Measurements from ENCODE around the gene APBB2. TPM values are rescaled to one million over a fixed set of nuclear protein-coding genes. Genes with fewer than 3 reads are reported as not detected.

Gene APBB2
- total RNA-seq, 2 experiments from 2014 or later = 1.3 to 1.5 TPM

DNA sequence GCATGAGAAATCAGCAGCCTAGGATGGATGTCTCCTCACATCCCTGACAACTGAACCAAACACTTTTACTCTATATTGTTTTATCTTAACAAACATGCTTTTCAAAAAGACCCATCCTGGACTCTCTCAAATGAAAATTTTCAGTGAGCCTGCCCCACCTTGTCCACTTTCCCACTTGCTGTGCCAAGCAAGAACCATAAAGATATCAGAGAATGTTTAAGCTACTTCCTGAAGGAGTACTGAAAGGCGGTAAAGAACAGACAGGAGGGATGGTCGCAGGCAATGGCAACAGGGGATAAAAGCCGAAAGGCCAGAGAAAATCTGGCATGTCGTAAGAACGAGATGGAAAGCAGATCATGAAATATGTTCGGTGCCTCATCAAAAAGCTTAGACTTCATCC, 10.5 kb downstream of the APBB2 start:
- Mint-ChIP-seq H3K27me3 (peaks cover 28% of the 10 kb centered on the region), H3K4me3 (no peak overlapping the region), H3K4me1 (peaks cover 2% of the 10 kb centered on the region), H3K9me3 (ENCODE audit: low read depth) (no peaks in the 10 kb centered on the region), H3K27ac (no peak overlapping the region), H3K36me3 (ENCODE audit: low read depth) (no peaks in the 10 kb centered on the region)
- no peak for DNase-seq
- ChIA-PET CTCF (no interaction called here), POLR2A (no interaction called here)
- intact Hi-C loops (cut with DNase I, micrococcal nuclease) = no loop called here
- ATAC-seq = no peak

DNA sequence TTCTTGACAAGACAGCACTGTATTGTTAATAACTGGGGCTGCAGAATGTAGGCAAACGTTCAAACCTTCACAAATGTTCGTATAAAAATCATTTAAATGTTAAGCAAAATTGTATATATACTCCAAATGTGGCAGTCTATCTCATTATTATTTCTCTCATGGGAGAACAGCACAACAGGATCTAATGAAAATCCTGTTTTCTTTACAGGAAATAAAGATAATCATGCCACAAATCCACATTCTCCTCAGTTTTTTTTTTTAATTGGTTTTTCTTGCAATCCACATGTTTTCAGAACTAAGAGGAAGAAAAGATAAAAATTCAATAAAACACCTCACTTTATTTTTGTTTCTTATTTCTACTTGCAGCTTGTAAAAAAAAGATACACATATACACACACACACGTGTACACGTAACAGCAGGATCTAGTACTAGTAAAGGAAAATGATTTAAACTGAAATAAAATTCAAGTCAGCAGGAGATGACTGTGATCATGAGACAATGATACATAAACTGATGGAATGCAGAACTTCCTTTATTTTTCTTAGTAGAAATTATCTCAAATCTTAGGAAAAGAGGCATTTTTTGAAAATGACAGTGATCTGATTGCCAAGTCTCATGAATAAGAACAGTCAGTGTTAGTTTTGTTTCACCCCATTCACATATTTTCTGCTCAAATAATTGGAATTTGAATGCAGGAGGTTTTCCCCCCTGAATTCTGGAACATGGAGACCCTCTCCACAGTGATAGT, 11.3 kb downstream of the APBB2 start:
- ATAC-seq (no peak), DNase-seq (no peak)
- peaks cover 2% of the 10 kb centered on the region for H3K4me1 Mint-ChIP-seq
- H3K4me3 Mint-ChIP-seq = no peak overlapping the region
- H3K9me3 Mint-ChIP-seq (ENCODE audit: low read depth) = no peaks in the 10 kb centered on the region
- H3K27ac Mint-ChIP-seq = no peak overlapping the region
- CTCF ChIA-PET = no interaction called here
- intact Hi-C loops (cut with DNase I, micrococcal nuclease) = no loop called here
- H3K27me3 Mint-ChIP-seq = peaks cover 26% of the 10 kb centered on the region
- POLR2A ChIA-PET = no interaction called here
- H3K36me3 Mint-ChIP-seq (ENCODE audit: low read depth) = no peaks in the 10 kb centered on the region

DNA sequence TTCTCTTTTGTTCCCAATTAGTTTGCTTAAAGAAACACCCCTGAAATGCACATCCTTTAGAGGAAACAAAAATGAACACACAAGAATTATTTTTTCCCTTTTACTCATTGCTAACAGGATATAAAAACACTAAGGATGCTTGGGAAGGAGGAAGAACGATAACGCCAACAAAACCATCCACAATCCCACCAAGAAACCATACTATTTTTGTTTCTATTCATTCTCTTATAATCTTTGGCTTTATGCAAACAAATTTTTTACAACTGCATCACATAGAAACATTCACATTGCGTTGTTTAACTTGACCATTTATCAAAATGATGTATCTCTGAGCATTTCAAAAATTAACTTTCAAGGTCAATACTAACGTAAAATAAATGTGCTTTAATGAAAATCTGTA, 12.0 kb downstream of the APBB2 start:
- no peaks in the 10 kb centered on the region for H3K9me3 Mint-ChIP-seq (ENCODE audit: low read depth)
- no peaks in the 10 kb centered on the region for H3K36me3 Mint-ChIP-seq (ENCODE audit: low read depth)
- ChIA-PET POLR2A (no interaction called here), CTCF (no interaction called here)
- H3K27me3 Mint-ChIP-seq = peaks cover 22% of the 10 kb centered on the region
- ATAC-seq (no peak), DNase-seq (no peak)
- no peak overlapping the region for H3K27ac Mint-ChIP-seq
- no peak overlapping the region for H3K4me3 Mint-ChIP-seq
- H3K4me1 Mint-ChIP-seq = peaks cover 2% of the 10 kb centered on the region
- intact Hi-C loops (cut with DNase I, micrococcal nuclease) = no loop called here

DNA sequence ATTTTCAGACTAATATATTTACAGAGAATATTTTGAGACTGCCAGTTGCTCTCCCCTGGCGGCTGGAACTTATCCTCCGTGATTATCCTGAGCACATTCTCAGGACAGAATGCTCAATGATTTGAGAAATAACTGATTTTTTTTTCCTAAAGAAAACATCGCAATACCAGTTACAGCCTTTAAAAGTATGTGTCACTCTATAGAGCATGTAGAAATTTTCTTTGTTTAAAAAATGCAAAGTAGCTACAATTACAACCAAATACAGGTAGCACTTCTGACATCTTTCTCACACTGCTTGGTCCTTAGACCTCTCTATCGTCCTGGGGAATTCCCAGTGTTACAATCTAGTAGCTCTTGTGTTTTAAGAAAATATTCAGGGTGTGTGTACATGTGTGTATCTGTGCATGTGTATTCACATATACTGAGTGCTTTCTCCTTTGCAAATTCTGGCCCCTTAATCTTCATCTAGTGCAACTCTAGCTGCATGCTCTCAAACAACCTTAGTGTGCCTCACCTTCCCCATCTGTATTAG, 13.8 kb downstream of the APBB2 start:
- ChIA-PET CTCF (interaction anchor here (0.7 kb wide), 1 partner anchor 14 kb away, joined by 5 read pairs; no protein-coding TSS in a partner anchor), POLR2A (interaction anchor here (0.5 kb wide), 1 partner anchor 245 kb away, joined by 3 read pairs; no protein-coding TSS in a partner anchor)
- H3K36me3 Mint-ChIP-seq (ENCODE audit: low read depth) = no peaks in the 10 kb centered on the region
- H3K4me3 Mint-ChIP-seq = no peak overlapping the region
- H3K27ac Mint-ChIP-seq = no peak overlapping the region
- intact Hi-C loops (cut with DNase I, micrococcal nuclease) = no loop called here
- ATAC-seq (no peak), DNase-seq (no peak)
- peaks cover 25% of the 10 kb centered on the region for H3K27me3 Mint-ChIP-seq
- no peaks in the 10 kb centered on the region for H3K4me1 Mint-ChIP-seq
- H3K9me3 Mint-ChIP-seq (ENCODE audit: low read depth) = no peaks in the 10 kb centered on the region

DNA sequence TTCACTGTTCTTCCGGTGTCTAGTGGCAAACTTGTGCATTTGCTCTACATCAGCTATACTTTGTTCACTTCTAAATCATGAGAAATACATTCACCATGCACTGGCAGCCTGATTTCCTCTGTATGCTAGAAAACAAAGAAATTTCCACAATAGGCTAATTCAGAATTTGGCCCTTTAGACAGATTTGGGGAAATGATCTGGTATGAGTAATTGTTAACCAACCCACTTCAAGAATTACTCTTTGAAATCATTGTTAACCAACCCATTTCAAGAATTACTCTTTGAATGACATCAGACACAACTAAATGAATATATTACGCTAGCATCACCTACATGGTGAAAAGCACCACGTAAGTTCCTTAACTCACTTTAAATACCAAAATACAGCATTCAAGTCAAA, 14.6 kb downstream of the APBB2 start:
- no peaks in the 10 kb centered on the region for H3K36me3 Mint-ChIP-seq (ENCODE audit: low read depth)
- POLR2A ChIA-PET = no interaction called here
- H3K4me3 Mint-ChIP-seq = no peak overlapping the region
- no peaks in the 10 kb centered on the region for H3K4me1 Mint-ChIP-seq
- DNase-seq (no peak), ATAC-seq (no peak)
- H3K27ac Mint-ChIP-seq = no peak overlapping the region
- intact Hi-C loops (cut with DNase I, micrococcal nuclease) = no loop called here
- CTCF ChIA-PET = interaction anchor here (0.7 to 0.9 kb wide), 2 partner anchors 13 to 80 kb away, joined by 4 to 5 read pairs; no protein-coding TSS in a partner anchor
- H3K9me3 Mint-ChIP-seq (ENCODE audit: low read depth) = no peaks in the 10 kb centered on the region
- peaks cover 30% of the 10 kb centered on the region for H3K27me3 Mint-ChIP-seq

DNA sequence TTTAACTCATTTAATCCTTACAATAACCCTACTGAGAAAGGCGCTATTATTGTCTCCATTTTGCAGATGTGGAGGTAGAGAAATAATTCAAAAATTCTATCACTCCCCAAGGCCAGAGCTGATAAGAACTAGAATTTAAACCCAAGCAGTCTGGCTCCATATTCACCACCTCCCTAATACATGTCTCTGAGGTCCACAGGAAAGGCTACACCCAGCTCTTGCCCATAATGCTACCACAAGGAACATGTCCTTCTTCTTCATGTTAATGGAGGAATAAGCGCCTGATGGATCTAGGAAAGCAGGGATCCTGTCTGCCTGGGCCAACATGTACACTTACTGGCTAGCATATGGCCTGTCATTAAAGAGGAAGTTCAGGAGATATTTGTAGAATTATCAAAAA, 16.3 kb downstream of the APBB2 start:
- H3K27ac Mint-ChIP-seq = no peak overlapping the region
- ChIA-PET CTCF (interaction anchor here (0.6 kb wide), 1 partner anchor 29 kb away, joined by 3 read pairs; no protein-coding TSS in a partner anchor), POLR2A (no interaction called here)
- ATAC-seq = no peak
- no peaks in the 10 kb centered on the region for H3K9me3 Mint-ChIP-seq (ENCODE audit: low read depth)
- DNase-seq = no peak
- peaks cover 24% of the 10 kb centered on the region for H3K27me3 Mint-ChIP-seq
- H3K4me3 Mint-ChIP-seq = no peak overlapping the region
- intact Hi-C loops (cut with DNase I, micrococcal nuclease) = no loop called here
- no peaks in the 10 kb centered on the region for H3K36me3 Mint-ChIP-seq (ENCODE audit: low read depth)
- no peaks in the 10 kb centered on the region for H3K4me1 Mint-ChIP-seq

DNA sequence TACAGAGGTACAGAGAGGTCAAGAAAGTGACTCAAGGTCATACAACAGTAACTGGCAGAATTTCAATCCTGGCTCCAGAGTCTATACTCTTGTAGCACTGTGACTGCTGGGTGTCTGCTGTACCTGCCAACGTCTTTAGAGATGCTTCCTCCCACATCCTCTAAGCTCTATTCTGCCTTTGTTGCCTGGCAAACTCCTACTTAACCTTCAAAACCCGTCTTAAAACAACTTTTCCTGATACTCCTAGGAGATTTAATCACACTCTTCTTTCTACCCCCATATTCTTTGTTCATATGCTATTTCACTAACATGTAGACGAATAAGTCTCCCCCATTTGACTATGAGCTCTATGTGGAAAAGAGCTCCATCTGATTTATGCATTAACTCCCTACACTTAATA, 16.8 kb downstream of the APBB2 start:
- no peak overlapping the region for H3K4me3 Mint-ChIP-seq
- H3K4me1 Mint-ChIP-seq = no peaks in the 10 kb centered on the region
- no peak for ATAC-seq
- CTCF ChIA-PET = no interaction called here
- no peaks in the 10 kb centered on the region for H3K9me3 Mint-ChIP-seq (ENCODE audit: low read depth)
- H3K27ac Mint-ChIP-seq = no peak overlapping the region
- DNase-seq = no peak
- POLR2A ChIA-PET = no interaction called here
- H3K27me3 Mint-ChIP-seq = peaks cover 24% of the 10 kb centered on the region
- intact Hi-C loops (cut with DNase I, micrococcal nuclease) = no loop called here
- H3K36me3 Mint-ChIP-seq (ENCODE audit: low read depth) = no peaks in the 10 kb centered on the region

DNA sequence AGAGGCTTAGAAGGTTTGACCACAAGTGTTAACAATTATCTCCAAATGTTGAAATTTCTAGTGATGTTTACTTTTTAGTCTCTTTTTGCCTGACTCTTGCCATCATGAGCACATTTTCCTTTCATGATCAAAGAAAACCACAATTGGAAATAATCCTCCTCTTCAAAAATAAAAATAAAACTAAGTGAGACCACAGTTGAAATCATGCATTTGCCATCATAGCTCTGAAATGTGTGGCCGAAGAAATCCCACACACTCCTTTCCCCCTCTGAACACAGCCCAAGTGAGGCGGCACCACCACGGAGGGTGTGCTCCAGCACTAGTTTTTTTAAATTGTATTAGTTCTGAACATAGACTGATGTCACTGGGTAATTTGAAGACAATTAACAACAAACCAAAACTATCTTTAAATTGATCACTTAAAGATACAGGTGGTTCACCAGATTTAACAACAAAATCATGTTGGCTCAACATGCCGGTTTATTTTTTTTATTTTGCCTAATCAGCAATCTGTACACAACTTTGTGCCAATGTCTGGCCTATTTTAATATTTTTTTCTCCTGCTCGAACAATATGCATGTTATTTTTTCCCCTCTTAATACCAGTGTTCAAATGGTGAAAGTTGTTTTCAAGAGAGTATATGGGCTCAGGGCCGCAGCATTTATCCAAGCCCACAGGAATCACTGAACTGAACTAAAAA, 17.6 kb downstream of the APBB2 start:
- ChIA-PET POLR2A (no interaction called here), CTCF (no interaction called here)
- Mint-ChIP-seq H3K27me3 (peaks cover 21% of the 10 kb centered on the region), H3K36me3 (ENCODE audit: low read depth) (no peaks in the 10 kb centered on the region), H3K27ac (no peak overlapping the region), H3K9me3 (ENCODE audit: low read depth) (no peaks in the 10 kb centered on the region), H3K4me1 (no peaks in the 10 kb centered on the region), H3K4me3 (no peak overlapping the region)
- ATAC-seq = no peak
- no peak for DNase-seq
- intact Hi-C loops (cut with DNase I, micrococcal nuclease) = no loop called here

DNA sequence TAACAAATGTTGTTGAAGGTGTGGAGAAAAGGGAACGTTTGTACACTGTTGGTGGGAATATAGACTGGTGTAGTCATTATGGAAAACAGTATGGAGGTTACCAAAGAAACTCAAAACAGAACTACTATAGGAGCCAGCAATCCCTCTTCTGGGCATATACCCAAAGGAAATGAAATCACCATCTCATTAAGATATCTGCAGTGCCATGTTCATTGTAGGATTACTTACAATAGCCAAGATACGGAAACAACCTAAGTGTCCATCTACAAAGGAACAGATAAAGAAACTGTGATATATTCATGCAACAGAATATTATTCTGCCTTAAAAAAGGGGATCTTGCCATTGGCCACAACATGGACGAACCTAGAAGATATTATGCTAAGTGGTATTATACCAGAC, 22.2 kb downstream of the APBB2 start:
- Mint-ChIP-seq H3K4me3 (no peak overlapping the region), H3K36me3 (ENCODE audit: low read depth) (no peaks in the 10 kb centered on the region), H3K27me3 (peaks cover 21% of the 10 kb centered on the region), H3K4me1 (no peaks in the 10 kb centered on the region), H3K27ac (no peak overlapping the region), H3K9me3 (ENCODE audit: low read depth) (no peaks in the 10 kb centered on the region)
- ChIA-PET POLR2A (interaction anchor here (0.7 kb wide), 1 partner anchor 30 kb away, joined by 3 read pairs; no protein-coding TSS in a partner anchor), CTCF (no interaction called here)
- intact Hi-C loops (cut with DNase I, micrococcal nuclease) = no loop called here
- no peak for ATAC-seq
- no peak for DNase-seq

DNA sequence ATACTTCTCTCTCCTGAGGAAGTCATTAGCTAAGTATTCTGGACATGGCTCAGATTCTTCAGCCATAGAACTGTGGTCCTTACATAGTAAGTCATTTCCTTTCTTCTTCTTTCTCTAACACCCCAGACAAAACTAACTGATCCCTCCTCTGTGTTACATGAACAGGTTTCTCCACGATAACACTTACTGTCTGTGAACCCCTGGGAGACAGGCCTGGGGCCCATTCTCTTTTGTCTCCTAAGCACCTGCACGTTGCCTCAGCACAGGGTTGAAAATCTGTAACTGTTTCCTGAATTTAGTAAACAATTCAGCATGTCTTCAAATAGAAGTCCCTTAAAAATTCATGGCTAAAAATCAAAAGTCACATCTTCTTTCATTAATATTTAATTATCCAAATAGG, 24.7 kb downstream of the APBB2 start:
- DNase-seq = no peak
- Mint-ChIP-seq H3K27me3 (peaks cover 13% of the 10 kb centered on the region), H3K9me3 (ENCODE audit: low read depth) (no peaks in the 10 kb centered on the region), H3K4me3 (no peak overlapping the region), H3K4me1 (no peaks in the 10 kb centered on the region), H3K36me3 (ENCODE audit: low read depth) (no peaks in the 10 kb centered on the region), H3K27ac (no peak overlapping the region)
- no peak for ATAC-seq
- intact Hi-C loops (cut with DNase I, micrococcal nuclease) = no loop called here
- CTCF ChIA-PET = no interaction called here
- POLR2A ChIA-PET = no interaction called here

DNA sequence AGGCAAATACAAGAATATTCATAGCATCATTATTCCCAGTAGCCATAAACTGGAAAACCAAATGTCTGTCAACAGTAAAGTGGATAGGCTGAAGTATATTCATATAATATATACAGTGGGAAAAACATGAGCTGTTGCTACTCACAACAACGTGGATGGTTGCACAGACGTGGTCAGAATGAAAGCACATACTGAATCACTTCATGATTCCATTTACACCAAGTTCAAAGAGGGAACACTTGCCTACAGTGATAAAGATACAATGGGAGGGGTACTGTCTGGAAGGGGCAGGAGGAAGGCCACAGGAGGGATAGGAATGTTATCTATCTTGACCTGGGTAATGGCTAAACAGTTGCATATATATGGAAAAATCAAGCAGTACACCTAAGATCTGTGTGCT, 25.3 kb downstream of the APBB2 start:
- no peak for ATAC-seq
- Mint-ChIP-seq H3K27me3 (peaks cover 13% of the 10 kb centered on the region), H3K9me3 (ENCODE audit: low read depth) (no peaks in the 10 kb centered on the region), H3K36me3 (ENCODE audit: low read depth) (no peaks in the 10 kb centered on the region), H3K4me1 (no peaks in the 10 kb centered on the region), H3K27ac (no peak overlapping the region), H3K4me3 (no peak overlapping the region)
- intact Hi-C loops (cut with DNase I, micrococcal nuclease) = no loop called here
- POLR2A ChIA-PET = no interaction called here
- CTCF ChIA-PET = no interaction called here
- DNase-seq = peak; percentile 5

All from activated CD4-positive, alpha-beta T cell treated with anti-CD3 and anti-CD28 coated beads for 36 hours (primary cell).